GM12878 (cell line): ENCODE results near the gene CDK5RAP3. TPM values are rescaled to one million over a fixed set of nuclear protein-coding genes. Genes with fewer than 3 reads are reported as not detected.

Source experiments
- ATAC-seq: fragments of 200-7000 bp; cut with Tn5 transposase; 3 replicates; pipeline ENCODE4 v1.9.1; 2020; ENCODE audit warnings: mild to moderate bottlenecking, moderate library complexity
- BruUV-seq: library from RNA; stranded (reverse); fragments of 400-500 nt; replicated peaks from 2 replicates; lab custom pipeline; 2021; lab: Mats Ljungman, UMichigan
- CTCF ChIA-PET: fragments of 300-600 bp; sonication (Branson Sonifier 250); formaldehyde crosslinking; extraction: SDS; loops from one replicate; lab custom pipeline; 2021; ENCODE audit warnings: inconsistent platforms; lab: Yijun Ruan, JAX
- POLR2A ChIA-PET: fragments of 350-600 bp; formaldehyde crosslinking; extraction: SDS; loops from one replicate; lab custom pipeline; 2021; ENCODE audit warnings: inconsistent platforms; lab: Charles Lee
- RAD21 ChIA-PET: fragments of 300-600 bp; sonication (Branson Sonifier 250); formaldehyde crosslinking; loops from one replicate; lab custom pipeline; 2023; ENCODE audit warnings: antibody characterized with exemption; ENCODE audit not compliant: unreplicated experiment; lab: Charles Lee
- SMC1A ChIA-PET: fragments of 300-600 bp; sonication (Branson Sonifier 250); formaldehyde crosslinking; loops from one replicate; lab custom pipeline; 2023; ENCODE audit not compliant: unreplicated experiment, uncharacterized antibody; lab: Charles Lee
- DNase-seq: peaks from one replicate; pipeline ENCODE4 v3.0.0-alpha.2; 2011; ENCODE audit warnings: low read depth, low spot score
- FAIRE-seq: peaks from 3 replicates; lab custom pipeline; 2011; peaks lifted over from hg19 to GRCh38; lab: Jason Lieb, UNC
- H2AFZ ChIP-seq: 2 replicates; pipeline ENCODE4 v1.6.0; 2011; ENCODE audit warnings: low read depth, low read length, control low read depth; ENCODE audit not compliant: control insufficient read depth
- H3K27ac ChIP-seq: 2 replicates; pipeline ENCODE4 v1.5.1; 2011; ENCODE audit warnings: control low read depth; ENCODE audit not compliant: control insufficient read depth, insufficient read depth
- H3K27me3 ChIP-seq, 2 experiments: replicated peaks in 1 of 2; 2 replicates each; pipeline versions ENCODE4 v1.6.0 to v1.6.1; 2011; ENCODE audit warnings: low read length in 1 of 2; ENCODE audit not compliant: control insufficient read depth in 2 of 2, insufficient read depth in 2 of 2
- H3K36me3 ChIP-seq, 2 experiments: 2 replicates each; pipeline ENCODE4 v1.5.1; 2011; ENCODE audit warnings: low read length in 1 of 2; ENCODE audit not compliant: control insufficient read depth in 2 of 2, insufficient read depth in 2 of 2
- H3K4me1 ChIP-seq: 2 replicates; pipeline ENCODE4 v1.6.1; 2011; ENCODE audit warnings: mild to moderate bottlenecking, low read length, moderate library complexity, mixed read lengths; ENCODE audit not compliant: control insufficient read depth, insufficient read depth
- H3K4me2 ChIP-seq: 2 replicates; pipeline ENCODE4 v1.6.0; 2011; ENCODE audit warnings: control low read depth; ENCODE audit not compliant: control insufficient read depth, insufficient read depth
- H3K4me3 ChIP-seq: fragments of 200-600 bp; sonication (generic); 2 replicates; pipeline ENCODE4 v1.5.1; 2016
- H3K79me2 ChIP-seq: 2 replicates; pipeline ENCODE4 v1.6.0; 2011; ENCODE audit warnings: low read length; ENCODE audit not compliant: control insufficient read depth, insufficient read depth
- H3K9ac ChIP-seq: 2 replicates; pipeline ENCODE4 v1.8.0; 2011; ENCODE audit warnings: low read length, control low read depth, mixed read lengths; ENCODE audit not compliant: control insufficient read depth, insufficient read depth
- H3K9me3 ChIP-seq: replicated peaks from 3 replicates; pipeline ENCODE4 v1.5.1; 2011; ENCODE audit warnings: mild to moderate bottlenecking, low read length; ENCODE audit not compliant: control insufficient read depth, insufficient read depth
- H4K20me1 ChIP-seq: 2 replicates; pipeline ENCODE4 v1.6.0; 2011; ENCODE audit not compliant: control insufficient read depth, insufficient read depth
- BHLHE40 ChIP-seq, 2 experiments: fragments of 450-650 bp in 1 of 2; IDR thresholded peaks; 2 replicates each; pipeline ENCODE4 v1.6.1; 2011 to 2017; ENCODE audit warnings: low read depth in 2 of 2, borderline replicate concordance in 1 of 2, improper control_type of control experiment in 1 of 2, low read length in 1 of 2, mild to moderate bottlenecking in 1 of 2
- BMI1 ChIP-seq: fragments of 450-650 bp; IDR thresholded peaks from 2 replicates; pipeline ENCODE4 v1.6.1; 2016; ENCODE audit warnings: mild to moderate bottlenecking, moderate library complexity, borderline replicate concordance
- CREM ChIP-seq: IDR thresholded peaks from 2 replicates; pipeline ENCODE4 v1.6.1; 2014; ENCODE audit warnings: antibody characterized with exemption, low read depth
- ELK1 ChIP-seq: IDR thresholded peaks from 2 replicates; pipeline ENCODE4 v1.6.1; 2012; ENCODE audit warnings: low read depth, low read length, improper control_type of control experiment
- LARP7 ChIP-seq: fragments of 450-650 bp; IDR thresholded peaks from 2 replicates; pipeline ENCODE4 v1.6.1; 2017; ENCODE audit warnings: mild to moderate bottlenecking
- MXI1 ChIP-seq: fragments of 150-350 bp; IDR thresholded peaks from 2 replicates; pipeline ENCODE4 v1.6.1; 2011; ENCODE audit warnings: low read depth, mild to moderate bottlenecking, inconsistent platforms, low read length, improper control_type of control experiment
- PAX5 ChIP-seq: IDR thresholded peaks from 2 replicates; pipeline ENCODE4 v1.6.1; 2011; ENCODE audit warnings: low read depth, low read length, borderline replicate concordance
- SIN3A ChIP-seq: IDR thresholded peaks from 2 replicates; pipeline ENCODE4 v1.6.1; 2012; ENCODE audit warnings: low read depth, low read length, improper control_type of control experiment
- SREBF2 ChIP-seq: IDR thresholded peaks from 2 replicates; pipeline ENCODE4 v1.6.1; 2012; ENCODE audit warnings: mild to moderate bottlenecking, low read length
- SRF ChIP-seq, 2 experiments: IDR thresholded peaks; 2 replicates each; pipeline ENCODE4 v1.6.1; 2011; ENCODE audit warnings: low read depth in 2 of 2, low read length in 2 of 2, mild to moderate bottlenecking in 1 of 2, moderate library complexity in 1 of 2
- STAT3 ChIP-seq: IDR thresholded peaks from 2 replicates; pipeline ENCODE4 v1.6.1; 2011; ENCODE audit warnings: low read depth, low read length, improper control_type of control experiment
- SUZ12 ChIP-seq: fragments of 200-600 bp; sonication (generic); IDR thresholded peaks from one replicate; pipeline ENCODE4 v1.6.1; 2018; ENCODE audit warnings: antibody characterized with exemption, mild to moderate bottlenecking; ENCODE audit not compliant: unreplicated experiment
- YY1 ChIP-seq: IDR thresholded peaks from 2 replicates; pipeline ENCODE4 v1.6.1; 2011; ENCODE audit warnings: low read depth, mild to moderate bottlenecking, low read length
- ZNF622 ChIP-seq: fragments of 450-650 bp; IDR thresholded peaks from 2 replicates; pipeline ENCODE4 v1.6.1; 2017; ENCODE audit warnings: mild to moderate bottlenecking, inconsistent platforms
- WGBS: methylation state at CpG from one replicate; pipeline ENCODE4 v1.1.6; 2016; ENCODE audit warnings: low lambda C conversion rate; ENCODE audit not compliant: insufficient replicate concordance, insufficient coverage; ENCODE audit errors: missing lambda C conversion rate; 5-methylcytosine and 5-hydroxymethylcytosine counted together
- in situ Hi-C: fragments of 300-500 bp; cut with MboI; formaldehyde crosslinking; loops from 9 replicates; pipeline ENCODE4 v1.14.3; 2018; ENCODE audit warnings: mixed read lengths
- intact Hi-C: fragments of 100-400 bp; cut with micrococcal nuclease; formaldehyde crosslinking; loops from one replicate; pipeline ENCODE4 v1.14.2; 2022; ENCODE audit not compliant: unreplicated experiment
- polyA plus RNA-seq, 11 experiments: library from polyadenylated mRNA; depleted of rRNA in 4 of 11; unstranded in 6 of 11; stranded (reverse) in 5 of 11; fragments of >200 nt; fragmentation: Nextera tagmentation in 4 of 11; fragmentation: Illumina TruSeq in 1 of 11; extraction: Ambion mirVana in 4 of 11; extraction: Trizol in 1 of 11; gene quantifications; 1 replicate in 1 of 11; 2 replicates in 10 of 11; pipeline versions ENCODE4 v1.2.1 to v1.2.3, GENCODE V29; 2011 to 2016; ENCODE audit warnings: inconsistent platforms in 2 of 11, missing spikeins in 2 of 11, low read depth in 1 of 11
- total RNA-seq, 4 experiments: library from RNA; depleted of rRNA in 3 of 4; stranded (reverse); fragments of >200 nt in 3 of 4; fragmentation: Illumina TruSeq in 1 of 4; extraction: Trizol in 1 of 4; gene quantifications; 2 replicates each; pipeline versions ENCODE4 v1.2.1 to v1.2.3, GENCODE V29; 2013 to 2021
- TF ChIP-seq, protein P1 (sequence below): fragments of 150-350 bp; IDR thresholded peaks from 2 replicates; pipeline ENCODE4 v1.6.1; 2014; ENCODE audit warnings: mild to moderate bottlenecking, low read depth, low read length
- TF ChIP-seq, protein P2 (sequence below), 3 experiments: IDR thresholded peaks in 2 of 3; conservative IDR thresholded peaks in 1 of 3; 2 replicates each; pipeline ENCODE4 v1.5.1; 2011; ENCODE audit warnings: low read depth in 3 of 3, low read length in 3 of 3, mild to moderate bottlenecking in 3 of 3, control low read depth in 2 of 3, moderate library complexity in 2 of 3, inconsistent platforms in 1 of 3, mixed read lengths in 1 of 3; ENCODE audit not compliant: control insufficient read depth in 2 of 3, insufficient read depth in 1 of 3; ENCODE audit errors: extremely low read depth in 1 of 3

Gene CDK5RAP3
- total and polyA plus RNA-seq, 10 of the 15 experiments (the other 5 are each of a cell fraction or from before 2014, with no cell fraction given) = 69.4 to 237 (median 160) TPM

- 2% methylated on average over 31 of the region's 34 CpGs for WGBS
Measured at GRCh38 chr17:48012151-48012520, 41.2 kb downstream of the CDK5RAP3 start.

More at GRCh38 chr17:48012151-48012520, 41.2 kb downstream of the CDK5RAP3 start:
- no peak overlapping the region for H3K9ac ChIP-seq
- intact Hi-C loops = no loop called here
- TF ChIP-seq PAX5 = no peak
- no peak for TF ChIP-seq YY1
- no peak for TF ChIP-seq SUZ12
- TF ChIP-seq ELK1 = no peak
- TF ChIP-seq SIN3A = 0 out of 2 replicates have a peak, but pooled peaks have one; percentile 49
- TF ChIP-seq BHLHE40 (IDR thresholded peaks at IDR 0.05; ENCODE audit: borderline replicate concordance in 1 of 2, low read depth in 2 of 2, low read length in 1 of 2) = peak in 1 of 2 experiments; percentile 27; a peak in 1 of 4 replicates
- TF ChIP-seq, protein P1, sequence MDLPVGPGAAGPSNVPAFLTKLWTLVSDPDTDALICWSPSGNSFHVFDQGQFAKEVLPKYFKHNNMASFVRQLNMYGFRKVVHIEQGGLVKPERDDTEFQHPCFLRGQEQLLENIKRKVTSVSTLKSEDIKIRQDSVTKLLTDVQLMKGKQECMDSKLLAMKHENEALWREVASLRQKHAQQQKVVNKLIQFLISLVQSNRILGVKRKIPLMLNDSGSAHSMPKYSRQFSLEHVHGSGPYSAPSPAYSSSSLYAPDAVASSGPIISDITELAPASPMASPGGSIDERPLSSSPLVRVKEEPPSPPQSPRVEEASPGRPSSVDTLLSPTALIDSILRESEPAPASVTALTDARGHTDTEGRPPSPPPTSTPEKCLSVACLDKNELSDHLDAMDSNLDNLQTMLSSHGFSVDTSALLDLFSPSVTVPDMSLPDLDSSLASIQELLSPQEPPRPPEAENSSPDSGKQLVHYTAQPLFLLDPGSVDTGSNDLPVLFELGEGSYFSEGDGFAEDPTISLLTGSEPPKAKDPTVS = no peak
- TF ChIP-seq ZNF622 = no peak
- 0 out of 2 replicates have a peak, but pooled peaks have one; percentile 46 for TF ChIP-seq LARP7
- no peak for TF ChIP-seq STAT3
- TF ChIP-seq SREBF2 = no peak
- TF ChIP-seq, protein P2, sequence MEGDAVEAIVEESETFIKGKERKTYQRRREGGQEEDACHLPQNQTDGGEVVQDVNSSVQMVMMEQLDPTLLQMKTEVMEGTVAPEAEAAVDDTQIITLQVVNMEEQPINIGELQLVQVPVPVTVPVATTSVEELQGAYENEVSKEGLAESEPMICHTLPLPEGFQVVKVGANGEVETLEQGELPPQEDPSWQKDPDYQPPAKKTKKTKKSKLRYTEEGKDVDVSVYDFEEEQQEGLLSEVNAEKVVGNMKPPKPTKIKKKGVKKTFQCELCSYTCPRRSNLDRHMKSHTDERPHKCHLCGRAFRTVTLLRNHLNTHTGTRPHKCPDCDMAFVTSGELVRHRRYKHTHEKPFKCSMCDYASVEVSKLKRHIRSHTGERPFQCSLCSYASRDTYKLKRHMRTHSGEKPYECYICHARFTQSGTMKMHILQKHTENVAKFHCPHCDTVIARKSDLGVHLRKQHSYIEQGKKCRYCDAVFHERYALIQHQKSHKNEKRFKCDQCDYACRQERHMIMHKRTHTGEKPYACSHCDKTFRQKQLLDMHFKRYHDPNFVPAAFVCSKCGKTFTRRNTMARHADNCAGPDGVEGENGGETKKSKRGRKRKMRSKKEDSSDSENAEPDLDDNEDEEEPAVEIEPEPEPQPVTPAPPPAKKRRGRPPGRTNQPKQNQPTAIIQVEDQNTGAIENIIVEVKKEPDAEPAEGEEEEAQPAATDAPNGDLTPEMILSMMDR (IDR thresholded peaks at IDR 0.05 in 2 of 3, conservative IDR thresholded peaks at IDR 0.05 in 1 of 3; ENCODE audit: control insufficient read depth in 2 of 3, extremely low read depth in 1 of 3, insufficient read depth in 1 of 3, low read depth in 3 of 3, low read length in 3 of 3) = no peak; a peak in 1 of 6 replicates
- no peak for TF ChIP-seq SRF (IDR thresholded peaks at IDR 0.05; ENCODE audit: low read depth in 2 of 2, low read length in 2 of 2)
- peak; percentile 94 for TF ChIP-seq BMI1
- TF ChIP-seq CREM = no peak
- TF ChIP-seq MXI1 = peak; percentile 92
- TF ChIP-seq, all 136 proteins: peak for 5
- CTCF ChIA-PET = interaction anchor here (1.1 to 14.1 kb wide), 10 partner anchors 9 to 171 kb away, joined by 3 to 454 read pairs (median 12); partner anchors contain the start of genes CDK5RAP3, PNPO, PRR15L and SCRN2
- H3K4me3 ChIP-seq = peak overlapping the region; percentile 75
- no peaks in the 10 kb centered on the region for H3K9me3 ChIP-seq
- peak overlapping the region; percentile 97 for H3K4me2 ChIP-seq
- no peaks in the 10 kb centered on the region for H3K36me3 ChIP-seq
- H3K27me3 ChIP-seq = no peaks in the 10 kb centered on the region
- H3K79me2 ChIP-seq = no peaks in the 10 kb centered on the region
- H2AFZ ChIP-seq = no peak overlapping the region
- H3K4me1 ChIP-seq = peaks cover 8% of the 10 kb centered on the region
- in situ Hi-C loops = no loop called here
- SMC1A ChIA-PET = interaction anchor here (0.8 to 3.5 kb wide), 9 partner anchors 8 to 170 kb away, joined by 3 to 27 read pairs (median 8); partner anchors contain the start of gene CDK5RAP3
- RAD21 ChIA-PET = interaction anchor here (0.8 to 3.0 kb wide), 10 partner anchors 9 to 581 kb away, joined by 3 to 19 read pairs (median 6); partner anchors contain the start of genes CDK5RAP3 and HOXB5
- peak; percentile 90 for ATAC-seq
- BruUV-seq = no TSS peak
- no peak overlapping the region for H3K27ac ChIP-seq
- FAIRE-seq = no peak
- H4K20me1 ChIP-seq = no peaks in the 10 kb centered on the region
- DNase-seq = no peak
- POLR2A ChIA-PET = interaction anchor here (0.6 to 2.7 kb wide), 5 partner anchors 9 to 131 kb away, joined by 3 to 18 read pairs (median 6); partner anchors contain the start of gene CDK5RAP3
